HG03378 (cell line): ENCODE results near the gene DKKL1.
A peak's percentile ranks its signal among the peaks of the same experiment; 100 is the strongest.

Experiments
- ATAC-seq: cut with Tn5 transposase; IDR thresholded peaks from one replicate; pipeline ENCODE4 v1.9.1; 2021; ENCODE audit warnings: mild to moderate bottlenecking, moderate library complexity; ENCODE audit not compliant: unreplicated experiment

The DKKL1 gene

DNA sequence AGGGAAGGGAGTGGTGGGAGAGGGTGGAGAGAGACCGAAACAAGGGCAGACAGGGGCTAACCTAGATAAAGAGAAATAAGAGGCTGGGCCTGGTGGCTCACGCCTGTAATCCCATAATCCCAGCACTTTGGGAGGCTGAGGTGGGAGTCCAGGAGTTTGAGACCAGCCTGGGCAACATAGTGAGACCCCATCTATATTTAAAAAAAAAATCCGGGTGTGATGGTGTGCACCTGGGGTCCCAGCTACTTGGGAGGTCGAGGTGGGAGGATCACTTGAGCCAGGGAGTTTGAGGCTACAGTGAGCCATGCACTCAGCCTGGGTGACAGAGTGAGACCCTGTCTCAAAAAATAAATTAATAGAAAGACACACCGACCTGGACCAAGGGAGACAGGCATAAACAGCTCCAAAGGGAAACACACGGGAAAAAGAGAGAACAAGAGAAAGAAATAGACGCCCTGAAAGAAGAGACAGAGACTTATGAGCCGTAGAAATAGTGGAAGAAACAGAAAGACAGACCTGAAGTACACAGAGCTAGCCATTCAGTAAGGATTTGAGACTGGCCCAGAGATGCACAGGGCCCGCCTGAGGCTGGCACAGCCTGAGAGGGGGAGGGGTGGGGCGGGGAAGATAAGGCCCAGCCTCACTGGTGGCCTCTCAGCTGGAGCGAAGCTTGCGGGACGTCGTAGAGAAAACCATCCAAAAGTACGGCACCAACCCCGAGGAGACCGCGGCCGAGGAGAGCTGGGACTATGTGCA lies 26.2 kb upstream of the DKKL1 start:
- ATAC-seq: no peak

DNA sequence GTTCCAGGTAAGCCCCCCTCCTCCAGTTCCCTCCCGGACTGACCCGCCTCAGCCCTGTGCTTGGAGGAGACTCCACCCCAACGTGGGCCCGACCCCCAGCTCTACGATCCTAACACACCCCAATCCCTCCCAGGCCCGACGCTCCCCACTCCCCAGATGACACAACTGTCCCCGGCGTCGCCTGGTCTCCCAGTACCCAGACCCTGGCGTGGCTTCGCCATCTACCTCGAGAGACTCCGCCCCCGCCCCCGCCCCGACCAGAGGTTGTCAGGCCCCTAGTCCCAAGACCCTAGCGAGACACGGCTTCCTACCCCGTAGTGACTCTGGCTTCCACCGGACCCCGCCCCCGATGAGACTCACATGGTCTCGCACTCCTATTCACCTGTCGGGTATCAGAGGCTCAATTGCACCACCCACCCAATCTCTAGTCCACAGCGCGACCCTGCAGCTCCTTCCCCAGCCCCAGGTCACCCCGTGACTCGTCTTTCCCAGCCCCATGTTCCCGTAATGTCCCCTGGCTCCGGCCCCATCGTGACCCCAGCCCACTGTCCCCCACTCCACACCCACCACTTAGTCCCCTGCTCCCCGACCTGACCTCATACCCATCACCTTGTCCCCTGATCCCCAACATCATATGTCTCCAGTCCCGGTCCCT lies 25.5 kb upstream of the DKKL1 start:
- no peak for ATAC-seq

DNA sequence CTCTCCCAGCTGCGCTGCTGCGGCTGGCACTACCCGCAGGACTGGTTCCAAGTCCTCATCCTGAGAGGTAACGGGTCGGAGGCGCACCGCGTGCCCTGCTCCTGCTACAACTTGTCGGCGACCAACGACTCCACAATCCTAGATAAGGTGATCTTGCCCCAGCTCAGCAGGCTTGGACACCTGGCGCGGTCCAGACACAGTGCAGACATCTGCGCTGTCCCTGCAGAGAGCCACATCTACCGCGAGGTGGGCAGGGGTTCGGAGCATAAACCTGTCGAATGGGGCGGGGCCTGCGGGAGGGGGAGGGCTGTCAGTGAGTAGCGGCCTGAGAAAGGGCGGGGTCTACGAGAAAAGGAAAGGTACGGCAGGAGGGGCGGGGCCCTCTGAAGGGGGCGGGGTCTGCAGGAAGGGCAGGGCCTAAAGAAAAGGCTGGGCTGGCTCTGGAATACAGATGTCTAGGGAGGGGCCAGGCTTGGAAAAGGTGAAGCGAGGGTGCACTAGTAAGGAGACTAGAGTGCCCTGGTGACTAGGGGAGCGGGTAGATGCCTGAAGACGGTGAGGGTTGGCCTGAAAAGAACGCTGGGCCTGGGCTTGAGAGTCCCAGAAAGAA lies 24.9 kb upstream of the DKKL1 start:
- no peak for ATAC-seq

DNA sequence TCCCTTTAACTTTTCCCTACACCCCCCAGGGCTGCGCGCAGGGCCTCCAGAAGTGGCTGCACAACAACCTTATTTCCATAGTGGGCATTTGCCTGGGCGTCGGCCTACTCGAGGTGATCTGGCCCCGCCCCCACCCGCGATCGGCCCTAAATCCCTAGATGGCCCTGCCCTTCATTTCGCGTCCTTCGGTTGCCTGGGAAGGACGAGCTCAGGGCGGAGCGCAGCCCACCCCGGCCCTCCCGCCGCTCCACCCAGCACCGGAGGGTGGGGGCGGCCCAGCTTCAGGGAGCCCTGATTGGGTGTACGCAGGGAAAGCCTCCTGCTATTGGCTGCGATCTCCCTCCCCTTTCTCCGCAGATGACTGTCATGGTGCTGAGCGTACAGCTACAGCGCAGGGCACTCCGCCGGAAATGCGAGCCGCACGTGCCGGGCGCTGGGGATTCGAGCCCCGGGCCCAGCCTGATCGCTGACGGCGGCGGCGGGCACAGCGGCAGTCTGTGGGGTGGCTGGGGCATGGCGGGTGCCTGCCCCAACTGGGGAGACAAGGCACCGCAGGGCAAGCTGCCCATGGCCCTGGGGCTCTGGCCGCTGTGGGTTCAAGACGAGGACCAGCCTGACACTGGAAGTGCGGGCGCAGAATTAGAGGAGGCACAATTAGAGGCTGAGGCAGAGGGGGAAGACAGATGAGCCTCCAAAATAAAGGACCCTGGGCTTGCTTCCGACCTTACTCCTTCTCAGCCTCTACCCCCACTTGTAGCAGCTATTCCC lies 24.2 kb upstream of the DKKL1 start:
- ATAC-seq: no peak

DNA sequence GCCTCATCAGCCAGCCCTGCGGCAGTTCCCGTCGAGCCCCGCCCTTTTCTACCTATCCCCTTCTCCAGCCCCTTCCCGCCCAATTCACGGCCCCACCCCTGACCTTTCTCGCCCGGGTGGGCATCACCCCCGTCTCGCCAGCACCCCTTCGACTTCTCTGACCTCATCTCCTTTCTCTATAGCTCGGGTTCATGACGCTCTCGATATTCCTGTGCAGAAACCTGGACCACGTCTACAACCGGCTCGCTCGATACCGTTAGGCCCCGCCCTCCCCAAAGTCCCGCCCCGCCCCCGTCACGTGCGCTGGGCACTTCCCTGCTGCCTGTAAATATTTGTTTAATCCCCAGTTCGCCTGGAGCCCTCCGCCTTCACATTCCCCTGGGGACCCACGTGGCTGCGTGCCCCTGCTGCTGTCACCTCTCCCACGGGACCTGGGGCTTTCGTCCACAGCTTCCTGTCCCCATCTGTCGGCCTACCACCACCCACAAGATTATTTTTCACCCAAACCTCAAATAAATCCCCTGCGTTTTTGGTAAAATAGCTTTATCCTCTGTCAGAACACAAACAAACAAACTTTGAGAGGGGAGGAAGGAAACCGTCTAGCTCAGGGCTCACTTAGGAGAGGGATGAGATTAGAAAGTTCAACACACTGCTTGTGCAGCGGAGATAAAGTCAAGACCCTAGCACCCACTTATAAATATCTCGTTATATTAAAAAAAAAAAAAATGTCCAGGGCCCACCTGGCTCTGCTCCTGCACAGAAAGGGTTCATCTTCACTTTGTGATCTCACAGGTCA lies 23.4 kb upstream of the DKKL1 start:
- ATAC-seq: peak; percentile 56

DNA sequence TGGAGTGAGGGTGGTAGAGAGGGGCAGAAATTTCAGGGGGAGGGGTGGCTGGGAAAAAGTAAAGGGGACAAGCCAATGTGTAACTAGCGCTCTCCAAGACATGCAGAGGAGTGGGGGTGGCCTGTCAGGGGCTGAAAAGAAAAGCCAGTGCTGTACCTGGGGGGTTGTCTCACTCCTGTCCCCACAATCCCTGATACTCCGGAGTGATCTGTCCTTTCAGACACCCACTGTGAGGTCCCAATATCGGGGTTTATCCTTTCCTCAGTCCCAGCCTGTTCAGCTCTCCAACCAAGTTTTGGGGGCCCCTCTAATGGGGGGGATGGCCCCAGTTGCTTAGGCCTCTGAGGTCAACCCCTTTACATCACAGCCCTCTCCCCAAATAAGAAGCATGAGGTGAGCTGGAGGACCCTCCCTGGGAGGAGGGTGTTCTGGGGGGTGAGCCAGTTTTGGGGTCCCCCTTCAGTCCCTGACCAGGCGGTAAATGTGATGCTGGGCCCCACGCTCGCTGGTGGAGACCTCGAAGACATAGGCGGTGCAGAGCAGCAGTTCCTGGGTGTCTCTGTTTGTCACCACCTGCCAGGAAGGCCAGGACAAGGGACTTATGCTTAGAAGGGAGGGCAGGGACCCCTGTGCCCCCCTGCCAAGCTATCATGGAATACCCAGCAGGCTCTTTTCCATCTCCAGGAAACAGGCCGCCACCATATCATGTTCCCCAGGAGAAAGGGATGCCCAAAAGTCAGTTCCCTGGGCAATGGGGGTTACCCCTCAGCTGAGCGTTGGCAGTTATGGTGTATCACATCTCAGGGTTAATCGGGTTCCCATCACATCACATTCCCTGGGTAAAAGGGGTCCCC lies 22.6 kb upstream of the DKKL1 start:
- ATAC-seq: no peak

DNA sequence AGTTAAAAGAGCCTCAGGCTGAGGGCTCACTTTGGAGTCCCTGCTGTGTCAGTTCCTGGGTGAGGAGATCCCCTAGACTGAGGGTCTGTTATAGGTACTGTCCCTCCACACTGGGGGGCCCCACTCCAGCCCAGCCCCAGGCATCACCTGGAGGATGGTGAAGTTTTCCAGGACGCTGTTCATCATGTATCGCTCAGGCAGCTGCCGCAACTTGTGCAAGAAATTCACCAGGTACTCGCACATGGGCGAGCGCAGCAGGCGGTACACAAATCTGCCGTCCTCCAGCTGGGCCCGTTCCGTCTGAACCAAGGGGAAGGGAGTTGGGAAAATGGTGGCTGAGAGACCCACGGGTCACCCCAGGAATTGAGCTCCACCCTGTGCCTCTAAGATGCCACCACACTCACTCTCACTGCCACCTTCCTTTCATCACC lies 21.4 kb upstream of the DKKL1 start:
- no peak for ATAC-seq

DNA sequence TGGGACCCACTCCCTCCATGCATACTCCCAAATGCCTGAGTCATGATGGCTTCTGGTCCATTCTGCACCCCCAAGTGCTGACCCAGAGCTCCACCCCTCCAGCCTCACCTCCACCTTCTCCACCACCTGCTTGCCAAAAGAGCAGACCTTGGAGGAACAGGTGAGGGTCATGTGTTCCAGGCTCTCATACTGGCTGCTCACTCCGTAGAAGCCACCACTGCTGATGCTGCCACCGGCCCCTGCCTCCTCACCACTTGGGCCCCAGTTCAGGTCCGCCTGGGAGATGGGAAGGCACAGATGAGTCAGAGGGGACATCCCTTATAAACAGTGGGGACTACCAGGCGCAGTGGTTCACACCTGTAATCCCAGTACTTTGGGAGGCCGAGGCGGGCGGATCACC lies 20.6 kb upstream of the DKKL1 start:
- no peak for ATAC-seq

DNA sequence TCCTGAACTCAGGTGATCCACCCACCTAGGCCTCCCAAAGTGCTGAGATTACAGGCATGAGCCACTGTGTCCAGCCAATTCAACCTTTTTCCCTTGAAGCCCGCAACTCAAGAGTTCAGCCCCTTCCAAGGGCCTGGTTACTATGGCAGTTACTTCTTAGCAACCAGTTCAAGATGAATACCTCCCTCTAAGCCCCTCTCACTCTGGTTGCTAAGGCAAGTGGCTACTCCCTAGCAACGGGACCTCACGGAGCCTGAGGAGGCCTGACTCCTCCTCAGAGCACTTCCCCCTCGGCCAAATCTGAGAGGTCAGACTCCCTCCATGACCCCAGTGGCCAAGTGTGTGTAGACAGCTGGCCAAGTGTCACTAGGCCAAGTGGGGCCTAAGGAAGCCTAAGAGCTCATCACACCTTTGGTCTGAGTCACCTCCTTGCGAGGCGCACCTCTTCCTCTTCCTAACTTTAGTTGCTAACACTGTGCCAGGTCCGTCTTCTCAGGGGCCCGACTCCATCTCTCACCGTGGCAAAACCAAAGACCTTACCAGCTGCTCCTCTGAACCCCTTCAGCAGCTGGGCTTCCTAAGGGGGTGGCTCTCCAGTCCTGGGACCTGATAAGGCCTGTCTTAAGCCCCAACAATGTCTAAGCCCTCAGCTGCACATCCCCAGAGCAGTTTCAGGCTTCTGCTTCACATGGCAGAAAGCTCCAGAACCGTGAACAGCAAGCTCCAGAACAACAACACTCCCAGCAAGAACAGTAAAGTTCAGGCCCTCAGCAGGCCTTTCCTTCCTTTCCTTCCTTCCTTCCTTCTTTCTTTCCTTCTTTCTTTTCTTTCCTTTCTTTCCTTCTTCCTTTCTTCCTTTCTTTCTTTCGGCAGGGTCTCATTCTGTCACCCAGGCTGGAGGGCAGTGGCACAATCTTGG lies 18.9 kb upstream of the DKKL1 start:
- no peak for ATAC-seq

DNA sequence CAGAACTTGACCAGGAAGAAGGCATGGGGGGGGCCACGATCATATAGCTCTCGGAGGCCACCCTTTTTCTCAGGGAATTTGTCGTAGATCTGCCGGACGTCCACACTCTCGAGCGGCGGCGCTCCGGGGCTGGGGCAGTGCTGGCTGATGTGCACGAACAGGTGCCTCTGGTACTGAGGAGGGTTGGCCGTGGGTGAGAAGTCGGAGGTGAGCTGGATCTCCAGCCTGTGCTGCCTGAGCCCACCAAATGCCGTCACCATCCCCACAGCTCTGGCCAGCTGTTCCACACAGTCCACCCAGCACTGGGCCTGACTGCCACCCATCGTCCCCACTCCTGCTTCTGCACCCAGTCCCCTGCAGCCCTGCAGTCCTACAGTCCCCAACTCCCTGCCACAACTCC lies 16.5 kb upstream of the DKKL1 start:
- no peak for ATAC-seq

DNA sequence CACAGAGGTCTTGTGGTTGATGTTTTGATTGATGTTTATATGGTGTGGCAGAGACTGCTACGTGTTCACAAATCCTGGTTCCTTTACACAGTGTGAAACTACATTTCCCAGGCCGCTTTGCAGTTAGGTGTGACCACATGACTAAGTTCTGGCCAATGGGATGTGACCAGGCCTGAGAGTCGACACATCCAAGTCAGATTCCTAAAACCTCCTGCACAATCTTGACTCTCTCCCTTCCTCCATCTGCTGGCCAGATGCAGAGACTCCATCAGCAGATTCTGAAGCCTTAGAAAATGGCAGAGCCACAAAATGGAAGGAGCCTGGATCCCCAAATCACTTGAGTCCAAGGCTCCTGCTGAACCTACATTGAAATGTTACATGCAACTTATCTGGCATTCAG lies 15.8 kb upstream of the DKKL1 start:
- no peak for ATAC-seq

DNA sequence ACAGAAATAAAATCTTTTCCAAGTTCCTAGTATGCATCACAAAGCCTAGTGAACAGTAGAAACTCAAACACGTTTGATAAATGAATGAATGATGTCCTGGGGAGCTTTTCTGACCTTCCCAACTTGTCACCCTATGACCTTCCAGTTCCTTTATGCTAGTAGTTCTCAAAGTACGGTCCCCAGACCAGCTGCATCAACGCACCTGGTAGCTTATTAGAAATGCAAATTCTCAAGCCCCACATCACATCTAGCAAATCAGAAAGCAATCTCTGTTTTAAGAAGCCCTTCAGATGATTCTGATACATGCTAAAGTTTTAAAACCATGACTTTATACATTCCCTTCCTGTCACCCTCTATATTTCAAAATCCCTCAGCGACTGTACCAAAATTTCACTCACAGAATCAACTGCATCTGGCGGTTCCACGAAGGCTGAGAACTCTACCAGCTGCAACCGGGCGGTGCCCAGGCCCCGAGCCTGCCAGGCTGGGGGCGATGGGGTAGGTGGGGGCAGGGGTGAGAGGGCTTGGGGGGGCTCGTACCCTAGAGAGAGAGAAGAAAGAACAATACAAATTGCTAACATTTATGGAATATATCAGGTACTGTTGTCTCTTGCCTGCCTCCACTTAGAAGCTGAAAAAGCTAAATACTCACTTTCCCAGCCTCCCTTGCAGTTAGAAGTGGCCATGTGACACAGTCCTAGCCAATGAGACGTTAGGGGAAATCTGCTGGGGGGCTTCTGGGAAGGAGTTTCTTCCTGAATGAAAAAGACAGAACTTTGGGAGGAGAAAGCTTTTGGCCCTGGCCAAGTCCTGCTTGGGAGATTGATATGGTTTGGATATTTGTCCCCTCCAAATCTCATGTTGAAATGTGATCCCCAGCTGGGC lies 15.1 kb upstream of the DKKL1 start:
- ATAC-seq: no peak

DNA sequence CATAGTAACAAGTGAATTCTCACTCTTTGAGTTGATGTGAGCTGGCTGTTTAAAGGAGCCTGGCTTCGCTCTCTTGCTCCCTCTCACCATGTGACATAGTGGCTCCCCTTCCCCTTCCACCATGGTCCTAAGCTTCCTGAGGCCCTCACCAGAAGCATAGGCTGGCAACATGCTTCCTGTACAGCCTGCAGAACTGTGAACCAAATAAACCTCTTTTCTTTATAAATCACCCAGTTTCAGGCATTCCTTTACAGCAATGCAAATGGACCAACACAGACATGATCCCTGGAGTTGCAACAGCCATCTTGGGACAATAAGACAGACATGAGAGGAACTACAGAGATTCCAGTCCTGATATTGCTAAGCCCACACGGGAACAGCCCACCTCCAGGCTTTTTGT lies 14.1 kb upstream of the DKKL1 start:
- no peak for ATAC-seq

DNA sequence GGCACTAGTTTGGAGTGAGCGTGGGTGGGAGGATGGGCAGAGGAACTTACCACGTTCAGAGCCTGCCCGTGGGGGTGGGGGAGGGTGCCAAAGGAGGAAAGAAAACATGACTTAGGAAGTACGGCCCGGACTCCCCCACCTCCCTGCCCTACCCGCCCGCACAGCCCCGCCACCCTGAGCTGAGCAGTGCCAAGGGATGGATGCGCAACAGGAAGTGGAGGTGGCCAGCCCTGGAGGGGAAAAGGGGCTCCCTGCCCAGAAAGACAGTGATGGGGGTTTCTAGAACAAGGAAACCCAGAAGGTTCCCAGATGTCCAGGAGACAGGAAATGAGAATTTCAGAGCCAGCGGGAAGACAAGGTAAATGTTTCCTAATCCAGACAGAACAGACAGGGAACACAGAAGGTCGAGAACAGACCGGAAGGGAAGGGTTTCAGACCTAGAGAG lies 7.7 kb upstream of the DKKL1 start:
- ATAC-seq: no peak

DNA sequence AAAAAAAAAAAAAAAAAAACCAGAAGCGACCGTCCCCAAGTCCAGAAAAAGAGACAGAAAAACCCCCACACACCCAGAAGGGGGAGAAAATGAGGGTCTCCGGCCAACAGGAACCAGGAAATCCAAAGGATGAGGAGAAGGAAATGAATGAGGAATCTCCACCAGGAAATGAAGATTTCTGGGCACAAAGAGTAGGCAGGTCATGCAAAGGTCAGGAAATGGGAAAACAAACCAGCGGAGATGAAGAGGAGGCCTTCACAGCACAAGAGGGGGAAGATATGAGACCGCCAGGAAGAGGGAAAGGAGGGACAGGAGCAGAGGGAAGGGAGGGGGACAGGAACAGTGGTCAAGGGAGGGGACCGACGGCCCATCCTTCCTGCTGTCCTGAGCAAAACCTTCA lies 7.3 kb upstream of the DKKL1 start:
- ATAC-seq: no peak

DNA sequence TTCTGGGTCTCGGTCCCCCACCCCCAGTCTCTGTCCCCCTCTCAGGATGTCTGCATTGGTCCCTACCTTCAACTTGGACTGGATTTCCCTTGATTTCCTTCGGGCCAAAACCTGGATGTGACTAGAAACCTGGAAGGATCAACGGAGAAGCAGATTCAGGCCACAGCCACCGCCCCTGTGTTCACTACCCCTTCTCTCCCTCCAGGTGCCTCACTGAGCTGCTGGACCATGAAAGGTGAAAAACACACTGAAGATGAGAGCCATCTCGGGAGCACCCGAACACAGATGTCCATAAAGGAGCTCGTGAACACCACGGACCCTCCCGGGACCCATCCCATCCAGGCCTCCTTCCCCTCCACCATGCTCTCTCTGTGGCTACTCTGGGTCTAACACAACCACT lies 6.5 kb upstream of the DKKL1 start:
- ATAC-seq: no peak
